CD4-positive, alpha-beta T cell treated with Interleukin-17A for 4 hours (primary cell): Measurements from ENCODE around the gene TRIM54.
"Not testable (repeated sequence)": the region's sequence is repeated elsewhere in the genome, so short reads cannot be mapped to it uniquely, and the experiment has no call there.

Experiments used
- DNase-seq: peaks from one replicate; pipeline ENCODE4 v3.0.0-alpha.2; 2020; ENCODE audit warnings: mixed read lengths

Gene TRIM54

DNA sequence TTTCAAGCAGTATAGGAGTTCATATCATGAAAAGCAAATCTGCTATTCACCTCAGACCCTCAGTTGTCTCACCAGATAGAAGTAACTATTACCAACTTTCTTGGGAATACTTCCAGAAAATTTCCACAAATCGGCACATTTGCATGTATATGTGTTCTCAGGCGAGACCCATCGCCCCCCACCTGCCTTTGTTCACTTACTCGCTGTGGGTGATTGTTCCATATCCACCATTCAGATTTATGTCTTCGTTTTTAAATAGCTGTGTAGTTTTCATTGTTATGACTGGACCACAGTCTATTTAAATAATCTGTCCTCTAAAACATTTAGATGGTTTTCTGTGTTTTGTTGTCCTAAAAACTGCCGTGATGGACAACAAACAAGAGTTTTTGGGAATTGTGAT, 3.3 kb downstream of the TRIM54 start:
- DNase-seq = no peak

DNA sequence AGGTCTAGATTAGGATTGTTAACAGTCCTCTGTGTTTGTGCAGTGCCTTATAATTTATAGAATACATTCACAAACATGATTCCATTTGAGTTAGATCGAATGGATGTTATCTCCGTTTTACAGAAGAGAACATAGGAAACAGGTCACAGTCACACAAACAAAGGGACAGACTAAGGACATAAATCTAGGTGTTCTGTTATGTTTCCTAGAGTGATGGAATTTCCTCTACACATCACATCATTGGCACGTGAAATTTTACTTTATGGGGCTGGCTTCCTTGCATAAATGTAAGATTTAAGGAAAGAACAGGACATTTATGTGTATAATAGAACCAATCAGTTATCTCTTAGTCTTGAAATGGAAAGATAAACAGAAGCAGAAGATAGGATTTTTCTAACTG, 6.4 kb downstream of the TRIM54 start:
- no peak for DNase-seq

DNA sequence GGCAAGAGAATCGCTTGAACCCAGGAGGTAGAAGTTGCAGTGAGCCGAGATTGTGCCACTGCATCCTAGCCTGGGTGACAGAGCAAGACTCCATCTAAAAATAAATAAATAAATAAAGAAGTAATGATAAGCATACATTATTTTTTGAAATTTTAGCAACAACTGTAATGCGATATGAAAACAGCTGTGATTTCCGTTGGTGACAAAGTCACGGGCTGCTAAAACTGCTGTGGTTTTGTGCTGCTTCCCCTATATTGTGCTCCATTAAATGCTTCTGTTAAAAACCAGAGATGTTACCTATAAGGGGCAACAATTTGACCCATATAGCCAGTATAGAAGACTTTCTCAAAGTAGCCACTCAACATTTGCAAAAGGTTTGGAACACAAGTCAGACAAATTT, 8.3 kb downstream of the TRIM54 start:
- DNase-seq = no peak

DNA sequence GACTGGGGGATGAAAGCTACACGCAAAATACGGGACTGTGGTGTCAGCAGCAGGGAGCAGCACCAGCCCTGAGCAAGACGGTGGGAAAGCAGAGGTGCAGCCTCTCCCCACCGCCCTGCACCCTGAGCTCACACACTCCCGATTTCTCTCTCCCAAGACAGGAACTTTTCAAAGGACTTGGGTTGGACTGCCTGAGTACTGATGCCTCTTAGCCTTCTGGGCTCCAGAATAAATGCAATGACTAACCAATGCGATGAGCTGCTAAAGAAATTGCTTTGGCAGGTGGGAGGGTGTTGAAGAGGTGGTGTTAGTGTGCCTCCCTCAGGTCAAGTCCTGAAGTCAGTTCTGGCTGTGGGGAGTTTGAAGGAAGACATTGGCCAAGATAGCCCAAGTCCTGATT, 9.6 kb downstream of the TRIM54 start:
- DNase-seq = no peak

DNA sequence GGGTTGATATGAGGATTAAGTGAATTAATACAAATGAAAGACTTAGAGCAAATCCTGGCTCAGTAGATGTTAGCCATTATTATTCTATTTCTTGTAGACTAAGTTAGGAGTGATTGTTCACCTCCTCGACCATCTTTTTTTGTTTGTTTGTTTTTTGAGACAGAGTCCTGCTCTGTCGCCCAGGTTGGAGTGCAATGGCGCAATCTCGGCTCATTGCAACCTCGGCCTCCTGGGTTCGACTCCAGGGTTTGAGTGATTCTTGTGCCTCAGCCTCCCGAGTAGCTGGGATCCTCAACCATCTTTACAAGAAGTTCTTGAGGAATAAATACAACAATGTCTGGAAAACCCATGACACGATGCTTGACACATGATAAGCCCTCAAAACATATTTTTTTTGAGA, 12.7 kb downstream of the TRIM54 start:
- no peak for DNase-seq

DNA sequence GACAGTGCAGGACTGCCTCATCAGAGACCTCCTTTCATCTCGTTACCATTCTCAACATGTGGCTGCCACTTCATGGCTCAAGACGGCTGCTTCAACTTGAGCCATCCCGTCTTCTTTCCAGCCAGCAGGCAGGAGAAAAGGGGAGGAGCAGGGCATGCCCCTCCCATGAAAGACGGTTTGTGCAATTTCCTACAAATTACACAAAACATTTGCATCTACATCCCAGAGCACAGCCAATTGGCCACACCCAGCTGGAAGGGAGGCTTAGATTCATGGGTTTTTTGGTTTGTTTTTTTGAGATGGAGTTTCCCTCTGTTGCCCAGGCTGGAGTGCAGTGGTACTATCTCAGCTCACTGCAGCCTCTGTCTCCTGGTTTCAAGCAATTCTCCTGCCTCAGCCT, 14.3 kb downstream of the TRIM54 start:
- no peak for DNase-seq

DNA sequence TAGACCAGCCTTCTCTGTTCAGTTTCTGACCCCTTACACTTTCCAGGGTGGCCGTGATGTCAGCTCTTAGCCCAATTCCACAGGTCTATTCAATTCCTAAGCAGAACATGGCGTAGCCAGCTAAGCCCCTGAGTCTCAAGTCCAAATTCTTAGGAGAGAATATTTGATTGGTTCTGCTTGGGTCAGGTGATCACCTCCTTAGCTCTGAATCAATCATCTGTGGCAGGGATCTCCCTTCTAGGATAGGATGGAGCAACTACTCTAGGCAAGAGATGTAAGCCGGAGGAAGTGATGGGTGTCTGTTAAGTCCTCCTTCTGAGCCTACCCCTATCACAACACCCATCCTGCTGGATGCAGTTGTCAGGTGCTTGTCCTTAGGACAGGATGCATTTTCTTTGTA, 15.0 kb downstream of the TRIM54 start:
- DNase-seq = no peak

DNA sequence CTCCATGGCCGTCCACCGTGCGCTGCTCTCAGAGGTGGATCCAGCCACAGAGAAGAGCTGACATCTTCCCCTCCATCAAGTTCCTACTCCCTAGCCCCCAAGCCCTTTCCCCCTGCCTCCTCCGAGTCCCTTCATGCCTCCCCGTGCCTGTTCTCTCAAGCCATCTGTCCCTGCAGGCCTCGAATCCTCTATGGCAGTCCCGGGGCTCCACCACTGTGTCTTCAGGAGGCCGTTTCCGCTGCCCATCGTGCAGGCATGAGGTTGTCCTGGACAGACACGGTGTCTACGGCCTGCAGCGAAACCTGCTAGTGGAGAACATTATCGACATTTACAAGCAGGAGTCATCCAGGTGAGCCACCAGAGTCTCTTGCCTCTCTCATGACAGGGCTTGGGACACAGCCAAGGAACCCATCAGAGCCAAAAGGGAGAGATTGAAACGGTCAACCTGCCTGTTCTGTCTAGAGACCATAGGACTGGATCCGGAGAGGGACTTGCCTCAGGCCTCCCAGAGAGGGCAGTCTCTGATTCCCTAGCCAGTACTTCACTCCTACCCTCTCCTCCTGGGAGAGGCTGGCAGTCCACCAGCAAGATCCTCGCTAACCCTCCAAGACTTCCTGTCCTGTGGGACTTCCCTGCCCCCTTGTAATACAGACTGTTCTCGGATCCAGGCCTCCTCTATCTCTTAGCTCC, 16.3 kb downstream of the TRIM54 start:
- no peak for DNase-seq

DNA sequence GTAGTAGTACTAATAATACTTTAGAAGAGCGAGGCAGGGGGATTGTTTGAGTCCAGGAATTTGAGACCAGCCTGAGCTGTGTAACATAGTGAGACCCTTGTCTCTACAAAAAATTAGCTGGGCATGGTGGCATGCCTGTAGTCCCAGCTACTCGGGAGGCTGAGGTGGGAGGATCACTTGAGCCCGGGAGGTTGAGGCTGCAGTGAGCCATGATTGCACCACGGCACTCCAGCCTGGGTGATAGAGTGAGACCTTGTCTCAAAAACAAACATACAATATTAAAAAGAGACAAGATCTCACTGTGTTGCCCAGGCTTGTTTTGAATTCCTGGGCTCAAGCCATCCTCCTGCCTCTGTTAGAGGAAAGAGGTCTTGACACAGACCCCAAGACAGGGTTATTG, 18.4 kb downstream of the TRIM54 start:
- not testable (repeated sequence) for DNase-seq

DNA sequence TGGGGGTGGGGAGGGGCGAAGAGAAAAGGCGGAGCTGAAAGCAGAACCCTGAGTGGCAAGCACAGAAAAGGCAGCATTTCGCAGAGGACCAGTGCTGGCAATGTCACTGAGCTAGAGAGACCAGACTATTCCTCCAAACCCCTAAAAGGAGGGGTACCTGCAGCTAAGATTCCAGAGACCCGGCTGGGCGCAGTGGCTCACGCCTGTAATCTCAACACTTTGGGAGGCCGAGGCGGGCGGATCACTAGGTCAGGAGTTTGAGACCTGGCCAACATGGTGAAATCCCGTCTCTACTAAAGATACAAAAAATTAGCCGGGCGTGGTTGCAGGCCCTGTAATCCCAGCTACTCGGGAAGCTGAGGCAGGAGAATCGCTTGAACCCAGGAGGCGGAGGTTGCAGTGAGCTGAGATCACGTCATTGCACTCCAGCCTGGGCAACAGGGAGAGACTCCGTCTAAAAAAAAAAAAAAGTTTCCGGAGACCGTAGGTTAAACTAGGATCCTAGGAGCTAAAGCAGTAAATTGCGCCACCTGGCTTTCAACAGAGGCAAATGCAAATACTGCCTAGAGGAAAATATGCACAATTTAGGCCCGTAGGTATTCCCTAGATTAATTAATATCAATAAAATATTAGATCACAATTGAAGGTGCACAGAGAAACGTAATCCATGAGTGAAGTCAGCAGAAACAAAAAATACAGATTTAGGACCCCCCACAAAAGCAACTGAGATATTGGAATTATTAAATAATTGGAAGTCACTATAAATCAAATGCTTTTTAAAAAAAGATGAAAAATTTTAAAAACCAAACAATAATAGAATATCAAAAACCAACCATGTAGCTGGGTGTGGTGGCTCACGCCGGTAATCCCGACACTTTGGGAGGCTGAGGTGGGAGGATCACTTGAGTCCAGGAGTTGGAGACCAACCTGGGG, 21.1 kb downstream of the TRIM54 start:
- peak; percentile 59 for DNase-seq

DNA sequence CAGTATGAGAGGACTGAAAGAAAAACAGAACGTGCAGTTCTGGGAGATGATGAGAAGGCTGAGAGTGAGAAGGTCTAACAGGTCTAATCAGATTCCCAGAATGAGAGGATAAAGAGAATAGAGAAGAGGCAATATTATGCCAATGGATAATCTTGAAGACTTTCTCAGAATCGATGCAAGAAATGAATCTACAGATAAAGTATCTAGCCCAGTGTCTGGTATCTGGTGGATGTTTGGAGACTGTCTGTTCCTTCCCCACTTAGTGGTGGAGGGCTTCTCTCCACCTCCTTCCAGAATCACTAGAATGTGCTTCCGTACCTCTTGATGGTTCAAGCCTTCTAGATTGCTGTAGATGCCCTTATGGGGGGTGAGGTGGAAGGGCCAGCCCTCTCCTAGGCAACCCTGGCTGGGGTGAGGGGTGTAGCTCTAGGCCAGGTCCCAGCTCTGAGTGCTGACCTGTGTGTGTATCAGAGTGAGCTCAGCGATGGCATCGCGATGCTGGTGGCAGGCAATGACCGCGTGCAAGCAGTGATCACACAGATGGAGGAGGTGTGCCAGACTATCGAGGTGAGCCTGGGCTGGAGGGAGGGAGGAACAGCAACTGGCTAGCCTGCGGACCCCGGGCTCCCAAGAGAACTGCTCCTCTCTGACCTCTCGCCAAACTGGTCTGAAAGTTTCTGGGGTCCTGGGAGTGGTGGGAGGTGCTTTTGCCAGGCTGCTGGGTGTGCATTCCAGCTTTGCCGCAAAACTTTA, 22.4 kb downstream of the TRIM54 start:
- DNase-seq = no peak

DNA sequence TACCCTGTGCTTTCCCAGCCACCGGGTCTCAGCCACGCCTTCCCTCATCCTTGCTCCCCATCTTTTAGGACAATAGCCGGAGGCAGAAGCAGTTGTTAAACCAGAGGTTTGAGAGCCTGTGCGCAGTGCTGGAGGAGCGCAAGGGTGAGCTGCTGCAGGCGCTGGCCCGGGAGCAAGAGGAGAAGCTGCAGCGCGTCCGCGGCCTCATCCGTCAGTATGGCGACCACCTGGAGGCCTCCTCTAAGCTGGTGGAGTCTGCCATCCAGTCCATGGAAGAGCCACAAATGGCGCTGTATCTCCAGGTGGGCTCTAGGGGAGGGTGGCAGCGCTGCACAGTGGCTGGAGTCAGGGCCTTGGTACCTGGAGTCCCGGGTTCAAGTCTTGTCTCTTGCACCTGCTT, 23.3 kb downstream of the TRIM54 start:
- DNase-seq = no peak

DNA sequence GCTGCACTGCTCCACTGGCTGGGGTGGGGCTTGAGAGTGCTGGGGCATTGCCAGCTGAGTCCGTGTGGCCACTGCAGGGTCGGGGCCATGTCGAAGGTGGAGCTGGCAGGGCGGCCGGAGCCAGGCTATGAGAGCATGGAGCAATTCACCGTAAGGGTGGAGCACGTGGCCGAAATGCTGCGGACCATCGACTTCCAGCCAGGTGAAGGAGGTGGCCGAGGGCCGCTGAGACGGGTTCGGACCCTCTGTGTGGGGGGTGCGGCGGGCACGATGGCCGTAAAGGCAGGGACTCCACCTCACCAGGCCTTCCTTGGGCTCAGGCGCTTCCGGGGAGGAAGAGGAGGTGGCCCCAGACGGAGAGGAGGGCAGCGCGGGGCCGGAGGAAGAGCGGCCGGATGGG, 23.9 kb downstream of the TRIM54 start:
- DNase-seq = no peak

DNA sequence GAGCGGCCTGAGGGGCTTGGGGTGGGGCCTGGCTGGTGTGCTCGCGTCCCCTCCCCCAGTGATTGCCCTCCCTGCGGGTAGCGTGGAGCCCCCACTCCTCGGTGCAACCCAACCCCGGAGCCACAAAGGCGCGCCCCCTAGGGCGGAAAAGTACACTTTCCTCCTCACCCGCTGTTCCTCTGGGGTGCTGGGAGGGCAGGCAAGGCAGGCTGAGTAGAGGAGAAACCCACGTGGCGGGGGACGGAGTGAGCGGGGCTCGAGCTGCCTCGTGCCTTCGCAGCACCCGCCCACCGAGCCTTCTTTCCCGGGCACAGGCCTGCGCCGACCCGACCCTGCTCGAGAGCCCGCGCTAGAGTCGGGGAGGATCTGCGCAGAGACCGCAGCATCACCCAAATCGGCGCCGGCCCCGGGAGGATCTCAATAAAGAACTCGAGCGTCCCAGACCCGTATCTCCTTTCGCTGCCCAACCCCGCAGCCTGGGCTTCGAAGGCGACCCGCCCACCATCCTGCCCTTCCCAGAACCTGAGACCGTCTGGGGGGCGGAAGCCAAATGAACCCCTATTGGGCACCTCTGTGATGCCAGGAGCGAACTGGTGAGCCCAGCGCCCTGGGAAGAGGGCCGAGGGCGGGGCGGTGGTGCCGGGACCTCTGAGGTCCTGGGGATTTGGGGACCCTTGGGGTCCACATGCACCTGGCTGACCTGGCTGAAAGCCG, 24.5 kb downstream of the TRIM54 start:
- peak; percentile 30 for DNase-seq

DNA sequence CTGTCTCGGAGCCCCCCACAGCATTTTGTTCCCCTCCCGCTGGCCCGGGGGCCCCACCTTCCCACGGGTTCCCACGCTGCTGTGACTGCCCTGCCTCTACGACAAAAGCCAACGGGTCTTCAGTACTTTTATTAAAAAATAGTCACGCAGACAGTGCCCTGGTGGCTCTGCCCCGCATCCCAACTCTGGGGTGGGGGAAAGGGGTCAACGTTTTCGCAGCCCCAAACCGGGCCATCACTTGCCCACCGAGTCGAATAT, 25.0 kb downstream of the TRIM54 start:
- no peak for DNase-seq

DNA sequence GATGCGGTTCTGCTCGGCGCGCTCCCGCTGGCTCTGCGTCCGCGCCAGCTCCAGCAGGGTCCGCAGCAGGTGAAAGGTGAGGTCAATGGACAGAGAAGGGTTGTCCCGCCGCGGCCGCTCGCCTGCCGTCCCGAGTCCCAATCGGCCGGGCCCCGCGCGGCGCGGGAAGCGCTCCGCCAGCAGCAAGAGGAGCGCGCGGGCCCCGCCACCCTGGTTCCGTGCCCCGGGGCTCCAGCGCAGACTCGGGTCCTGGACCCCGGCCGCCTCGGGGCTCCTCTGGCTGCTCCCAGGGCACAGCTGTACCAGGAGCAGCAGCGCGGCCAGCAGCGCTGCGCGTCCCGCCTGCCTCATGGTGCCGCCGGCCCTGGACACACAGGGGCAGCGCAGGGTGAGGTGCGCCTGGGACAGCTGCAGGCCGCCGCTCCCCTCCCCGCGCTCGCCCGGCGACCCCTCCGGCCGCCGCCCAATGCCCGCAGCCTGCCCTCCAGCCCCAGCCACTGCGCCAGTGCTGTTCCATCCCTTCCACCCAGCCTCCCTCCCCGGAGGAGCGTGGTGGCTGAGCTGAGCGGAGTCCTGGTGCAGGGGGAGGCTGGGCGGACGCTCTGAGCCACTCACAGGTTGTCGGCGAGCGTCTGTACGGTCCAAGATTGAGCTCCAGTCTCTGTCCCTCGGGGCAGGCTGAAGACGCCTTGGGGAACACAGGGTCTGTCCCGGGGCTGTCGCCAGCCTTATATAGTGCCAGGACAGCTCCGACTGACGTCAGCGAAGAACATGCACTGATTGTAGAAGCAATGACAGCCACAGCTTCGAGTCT, 25.5 kb downstream of the TRIM54 start:
- no peak for DNase-seq

DNA sequence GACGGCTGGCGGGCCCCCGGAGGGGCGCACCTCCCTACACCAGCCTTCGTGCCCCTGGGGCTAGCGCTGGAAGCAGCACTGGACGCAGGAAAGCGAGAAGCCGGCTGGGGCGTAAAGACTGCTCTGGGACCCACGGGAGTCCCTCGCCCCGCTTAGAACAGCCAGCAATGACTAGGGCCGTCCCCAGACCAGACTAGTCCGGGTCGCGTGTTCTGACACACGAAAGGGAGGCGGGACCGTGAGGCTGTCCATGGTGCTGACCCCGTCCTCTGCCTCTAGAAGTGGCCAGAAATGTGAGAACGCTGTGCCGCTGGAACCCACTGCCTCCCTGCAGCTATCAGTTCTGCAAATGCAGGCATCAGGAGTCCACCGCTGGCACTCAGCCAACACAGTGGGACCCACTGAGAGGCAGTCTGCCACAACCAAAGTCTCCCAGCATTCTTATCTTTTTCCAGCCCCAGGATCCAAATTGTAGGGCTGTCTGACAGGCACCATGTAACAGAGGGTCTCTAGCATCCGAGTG, 26.2 kb downstream of the TRIM54 start, which contains the start of gene UCN:
Gene UCN, minus strand, starts transcription at position 87 of the 523 bp plus-strand sequence. CDS start 550 bp downstream, outside the sequence.
- DNase-seq = no peak

DNA sequence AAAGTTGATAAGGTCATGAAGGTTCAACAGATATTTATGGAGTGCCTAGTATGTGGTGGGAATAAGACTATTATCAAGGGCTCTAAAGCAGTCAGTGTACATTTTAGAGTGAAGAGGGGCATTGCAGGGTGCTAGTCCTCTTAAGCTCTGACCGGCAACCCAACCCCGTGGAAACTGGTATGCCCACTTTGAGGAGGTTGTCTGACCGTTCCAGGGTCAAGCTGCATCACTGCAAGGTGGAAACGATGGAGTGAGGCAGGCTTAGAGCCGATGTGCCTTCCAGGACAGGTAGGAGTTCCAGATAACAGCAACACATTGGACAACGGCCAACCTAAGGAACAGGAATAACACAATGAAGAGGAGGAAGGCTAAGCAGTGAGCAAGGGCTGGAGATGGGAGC, 27.4 kb downstream of the TRIM54 start:
- no peak for DNase-seq

DNA sequence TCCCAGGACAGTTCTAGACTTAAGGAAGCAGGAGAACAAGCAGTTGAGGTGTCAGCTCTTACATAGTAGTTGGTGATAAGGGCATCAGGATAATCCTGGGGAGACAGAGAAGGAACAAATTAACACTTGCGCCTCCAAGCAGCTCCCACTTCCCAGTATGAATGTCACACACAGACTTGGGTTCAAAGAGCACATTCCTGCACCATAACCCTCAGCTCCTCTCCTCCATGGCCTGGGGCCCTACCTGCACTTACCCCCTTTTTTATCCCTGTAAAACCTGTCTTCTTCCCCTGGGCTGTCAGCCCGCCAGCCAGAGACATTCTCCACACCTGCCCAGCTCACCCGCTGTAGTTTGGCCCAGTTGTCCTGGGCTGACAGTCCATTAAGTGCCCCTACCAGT, 29.9 kb downstream of the TRIM54 start:
- no peak for DNase-seq

DNA sequence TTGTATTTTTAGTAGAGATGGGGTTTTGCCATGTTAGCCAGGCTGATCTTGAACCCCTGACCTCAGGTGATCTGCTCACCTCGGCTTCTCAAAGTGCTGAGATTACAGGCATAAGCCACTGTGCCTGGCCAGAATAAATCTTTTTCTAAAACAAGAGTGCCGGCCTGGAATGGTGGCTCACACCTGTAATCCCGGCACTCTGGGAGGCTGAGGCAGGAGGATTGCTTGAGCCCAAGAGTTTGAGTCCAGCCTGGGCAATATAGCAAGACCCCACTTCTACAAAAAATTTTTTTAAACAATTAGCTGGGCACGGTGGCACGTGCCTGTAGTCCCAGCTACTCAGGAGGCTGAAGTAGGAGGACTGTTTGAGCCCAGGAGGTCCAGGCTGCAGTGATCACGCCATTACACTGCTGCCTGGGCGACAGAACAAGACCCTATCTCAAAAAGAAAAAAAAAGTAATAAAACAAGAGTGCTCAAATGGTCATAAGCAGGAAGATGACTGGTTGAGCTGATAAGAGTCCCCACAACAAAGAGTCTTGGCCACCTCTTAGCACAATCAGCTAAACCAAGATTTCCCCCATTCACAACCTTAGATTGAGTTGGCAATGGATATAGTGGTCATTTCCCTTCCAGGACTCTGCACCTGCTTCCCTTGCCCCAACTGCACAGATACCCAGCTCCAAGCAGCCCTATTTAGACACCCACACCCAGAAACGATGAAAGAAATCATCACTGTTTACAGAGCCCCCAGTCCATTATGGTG, 31.8 kb downstream of the TRIM54 start:
- DNase-seq = no peak

DNA sequence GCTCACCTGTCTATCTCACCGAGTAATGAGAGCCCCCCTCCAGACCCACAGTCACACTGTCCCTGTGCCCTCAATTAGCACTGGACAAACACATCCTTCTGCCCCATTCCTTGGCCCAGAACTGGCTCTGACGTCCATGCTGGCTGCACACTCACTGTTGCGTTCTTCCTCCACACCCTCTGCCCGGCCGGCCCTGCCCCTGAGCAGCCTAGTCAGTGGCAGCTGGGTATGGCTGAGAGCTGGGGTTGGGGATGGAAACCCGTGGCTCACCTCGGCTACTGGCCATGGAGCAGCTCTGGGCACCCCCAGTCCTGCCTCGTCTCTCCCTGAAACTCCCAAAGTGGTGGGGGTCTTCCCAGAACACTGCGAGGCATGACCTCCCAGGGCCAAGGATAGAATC, 32.5 kb downstream of the TRIM54 start:
- no peak for DNase-seq
